ENCODE measurements around the gene EVX2.

- peak; percentile 57; the same call in 1 of the 2 replicates for TF ChIP-seq ELF1 (CRISPR knock-in tag; IDR thresholded peaks at IDR 0.05)
- no peak for TF ChIP-seq ZNF383 (CRISPR knock-in tag; IDR thresholded peaks at IDR 0.05; ENCODE audit: borderline replicate concordance)
- TF ChIP-seq CTCF (CRISPR knock-in tag; IDR thresholded peaks at IDR 0.05), result peak; percentile 96
- no peak for TF ChIP-seq HDAC6 (IDR thresholded peaks at IDR 0.05; ENCODE audit: low read depth, low read length)
- TF ChIP-seq CSRNP2 (CRISPR knock-in tag; conservative IDR thresholded peaks at IDR 0.05; ENCODE audit: low read depth), result no peak
- TF ChIP-seq RBFOX2 (IDR thresholded peaks at IDR 0.05; ENCODE audit: low read depth, low read length), result no peak
- TF ChIP-seq ZBTB1 (CRISPR knock-in tag; IDR thresholded peaks at IDR 0.05; ENCODE audit: borderline replicate concordance), result no peak
- TF ChIP-seq EZH2 (conservative IDR thresholded peaks at IDR 0.05; ENCODE audit: low read depth, low read length), result peak; percentile 76; the same call in 1 of the 2 replicates
- TF ChIP-seq GABPB1 (CRISPR knock-in tag; IDR thresholded peaks at IDR 0.05), result peak; percentile 72
- no peak for TF ChIP-seq CEBPB (IDR thresholded peaks at IDR 0.05; ENCODE audit: borderline replicate concordance, low read depth, low read length)
These were observed 4.5 kb upstream of the EVX2 start for GRCh38 chr2:176088048-176088936.

All from HepG2 (cell line).